LNCAP (cell line): ENCODE data around the gene HAND2.

ENCODE experiments used
- TF ChIP-seq, protein P1 (sequence below): fragments of 450-650 bp; IDR thresholded peaks from 2 replicates; pipeline ENCODE4 v1.5.1; 2017; ENCODE audit warnings: mild to moderate bottlenecking

The HAND2 gene

DNA sequence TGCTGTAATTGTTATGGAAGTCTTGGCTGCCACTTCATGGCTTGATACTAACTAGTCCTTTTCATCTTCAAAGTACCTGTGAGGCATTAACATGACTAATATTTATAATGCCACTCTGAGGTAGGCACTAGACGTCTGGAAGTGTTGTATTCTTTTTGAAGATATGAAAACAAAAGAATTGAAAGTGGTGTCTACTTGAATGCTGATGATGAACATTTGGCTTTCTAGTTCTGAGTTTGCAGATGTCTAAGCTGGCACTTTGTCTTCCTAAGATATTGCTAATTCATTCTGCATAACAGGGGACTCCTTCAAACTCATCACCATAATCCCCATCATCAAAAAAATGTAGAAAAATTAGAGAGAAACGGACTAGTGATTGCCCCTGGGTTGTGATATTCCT, 41.6 kb upstream of the HAND2 start:
- TF ChIP-seq, protein P1, sequence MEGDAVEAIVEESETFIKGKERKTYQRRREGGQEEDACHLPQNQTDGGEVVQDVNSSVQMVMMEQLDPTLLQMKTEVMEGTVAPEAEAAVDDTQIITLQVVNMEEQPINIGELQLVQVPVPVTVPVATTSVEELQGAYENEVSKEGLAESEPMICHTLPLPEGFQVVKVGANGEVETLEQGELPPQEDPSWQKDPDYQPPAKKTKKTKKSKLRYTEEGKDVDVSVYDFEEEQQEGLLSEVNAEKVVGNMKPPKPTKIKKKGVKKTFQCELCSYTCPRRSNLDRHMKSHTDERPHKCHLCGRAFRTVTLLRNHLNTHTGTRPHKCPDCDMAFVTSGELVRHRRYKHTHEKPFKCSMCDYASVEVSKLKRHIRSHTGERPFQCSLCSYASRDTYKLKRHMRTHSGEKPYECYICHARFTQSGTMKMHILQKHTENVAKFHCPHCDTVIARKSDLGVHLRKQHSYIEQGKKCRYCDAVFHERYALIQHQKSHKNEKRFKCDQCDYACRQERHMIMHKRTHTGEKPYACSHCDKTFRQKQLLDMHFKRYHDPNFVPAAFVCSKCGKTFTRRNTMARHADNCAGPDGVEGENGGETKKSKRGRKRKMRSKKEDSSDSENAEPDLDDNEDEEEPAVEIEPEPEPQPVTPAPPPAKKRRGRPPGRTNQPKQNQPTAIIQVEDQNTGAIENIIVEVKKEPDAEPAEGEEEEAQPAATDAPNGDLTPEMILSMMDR = no peak

DNA sequence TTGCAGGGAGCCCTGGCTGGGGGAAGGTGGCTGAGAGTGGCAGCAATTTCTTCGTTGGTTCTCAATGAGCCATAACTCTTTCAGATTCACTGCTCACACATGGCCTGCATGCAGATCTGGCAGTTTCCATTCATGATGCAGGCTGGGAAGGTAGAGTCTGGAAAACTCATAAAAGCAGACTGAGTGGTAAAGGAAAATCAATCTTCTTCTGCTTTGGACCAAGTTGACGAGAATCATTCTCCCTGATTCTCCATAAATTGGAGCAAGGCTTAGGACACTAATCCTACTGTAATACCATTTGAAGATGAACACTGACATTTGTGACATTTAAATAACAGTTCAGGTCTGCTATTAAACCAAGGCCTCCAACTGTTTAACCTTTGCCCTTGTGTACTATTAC, 35.3 kb upstream of the HAND2 start:
- TF ChIP-seq, protein P1 = no peak

DNA sequence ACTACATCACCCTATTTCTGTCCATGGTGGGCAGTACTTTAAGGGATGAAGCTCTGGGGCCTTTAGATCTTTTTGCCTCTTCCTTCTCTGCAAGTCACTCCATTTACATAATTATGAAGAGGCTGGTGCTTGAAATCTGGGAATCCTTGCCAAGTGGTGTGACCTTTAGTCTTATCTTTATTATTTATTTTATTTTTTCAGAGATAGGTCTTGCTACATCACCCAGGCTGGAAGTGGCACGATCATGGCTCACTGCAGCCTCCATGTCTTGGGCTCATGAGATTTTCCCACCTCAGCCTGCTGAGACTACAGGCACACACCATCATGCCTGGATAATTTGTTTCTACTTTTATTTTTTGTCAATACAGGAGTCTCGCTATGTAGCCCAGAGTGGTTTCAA, 34.4 kb upstream of the HAND2 start:
- TF ChIP-seq, protein P1 = no peak

DNA sequence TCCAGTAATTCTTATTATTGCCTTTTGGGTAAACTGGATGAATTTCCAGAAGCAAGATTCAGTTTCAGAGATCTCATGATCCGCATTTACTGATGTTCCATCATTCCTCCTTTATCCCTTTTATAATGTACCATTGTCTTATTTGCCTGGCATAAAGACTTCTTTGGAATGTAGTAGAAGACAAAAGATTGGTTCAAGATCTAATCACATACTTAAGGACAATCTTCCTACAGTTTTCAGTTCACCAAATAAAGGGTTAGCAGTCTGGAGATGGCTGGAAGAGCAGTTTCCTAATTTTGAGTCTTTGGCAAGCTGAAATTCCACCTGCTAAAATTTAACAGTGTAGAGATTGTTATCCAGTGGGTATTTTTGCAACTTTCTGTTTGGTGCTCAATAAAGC, 30.9 kb upstream of the HAND2 start:
- TF ChIP-seq, protein P1 = no peak

DNA sequence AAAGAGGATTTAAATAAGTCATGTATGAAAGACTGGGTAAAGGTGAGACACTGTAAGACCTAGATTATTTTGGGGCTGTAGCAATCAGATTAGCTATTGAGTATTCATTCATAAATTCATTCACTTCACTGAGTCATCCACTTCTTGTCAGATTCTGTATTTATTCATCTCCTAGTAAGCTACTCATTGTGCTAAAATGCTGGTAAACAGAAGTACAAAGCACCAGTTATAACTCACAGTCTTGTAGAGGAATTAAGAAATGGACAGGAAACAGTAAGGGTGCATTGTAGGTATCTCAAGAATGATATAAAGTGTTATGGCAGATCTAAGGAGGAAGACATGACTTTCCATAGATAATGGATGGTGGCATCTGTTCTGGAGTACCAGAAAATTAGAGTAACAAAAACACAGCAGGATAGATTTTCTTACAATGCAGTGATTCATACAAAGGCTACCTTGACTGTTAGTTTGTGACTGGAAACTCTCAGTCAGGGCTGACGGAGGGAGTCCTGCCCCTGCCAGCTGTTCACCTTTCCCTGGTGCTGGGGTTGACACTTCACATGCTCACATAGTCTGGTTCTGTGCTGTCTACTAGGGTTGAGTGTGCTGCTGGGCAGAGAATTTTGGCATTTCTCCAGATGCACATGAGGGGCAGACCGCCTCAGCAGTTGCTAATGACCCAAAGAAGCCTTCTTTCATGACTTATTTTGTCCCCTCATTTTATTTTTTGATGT, 26.5 kb upstream of the HAND2 start:
- TF ChIP-seq, protein P1 = no peak

DNA sequence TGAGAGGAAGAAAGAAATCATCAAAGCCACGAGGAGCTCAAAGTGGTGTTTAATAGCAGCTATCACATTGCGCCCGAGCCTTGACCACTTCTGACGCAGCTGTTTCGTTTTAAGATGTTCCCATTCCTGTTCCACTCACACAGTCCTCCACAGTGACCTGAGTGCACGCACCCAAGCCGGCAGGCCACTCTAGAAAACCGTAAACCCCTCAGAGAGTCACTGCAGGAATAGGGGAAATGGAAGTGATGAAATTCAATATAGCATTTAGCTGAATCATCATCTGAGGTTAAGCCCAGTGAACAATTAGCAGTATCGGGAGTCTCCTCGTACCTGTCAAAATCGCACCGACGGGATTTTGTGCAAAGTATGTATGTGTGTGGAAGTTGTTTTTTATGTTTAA, 17.9 kb upstream of the HAND2 start:
- TF ChIP-seq, protein P1 = no peak

DNA sequence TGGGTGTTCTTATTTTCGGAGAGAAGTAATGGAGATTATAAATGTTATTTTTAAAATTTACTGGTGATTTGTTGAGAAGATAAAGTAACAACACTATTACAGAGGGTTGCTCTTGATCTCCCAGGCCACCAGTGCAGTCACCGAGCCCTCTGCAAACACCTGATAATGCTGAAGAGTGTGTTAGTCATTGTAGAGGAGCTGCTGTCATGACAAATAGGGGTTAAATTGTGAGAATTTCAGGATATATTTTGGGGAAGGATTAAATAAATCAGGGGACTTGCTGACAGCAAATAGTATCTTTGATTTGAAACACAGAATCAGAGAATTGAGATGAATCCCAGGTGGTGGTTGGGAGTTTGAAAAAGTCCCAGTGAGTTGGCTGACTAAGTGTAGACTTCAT, 16.7 kb upstream of the HAND2 start:
- TF ChIP-seq, protein P1 = no peak

DNA sequence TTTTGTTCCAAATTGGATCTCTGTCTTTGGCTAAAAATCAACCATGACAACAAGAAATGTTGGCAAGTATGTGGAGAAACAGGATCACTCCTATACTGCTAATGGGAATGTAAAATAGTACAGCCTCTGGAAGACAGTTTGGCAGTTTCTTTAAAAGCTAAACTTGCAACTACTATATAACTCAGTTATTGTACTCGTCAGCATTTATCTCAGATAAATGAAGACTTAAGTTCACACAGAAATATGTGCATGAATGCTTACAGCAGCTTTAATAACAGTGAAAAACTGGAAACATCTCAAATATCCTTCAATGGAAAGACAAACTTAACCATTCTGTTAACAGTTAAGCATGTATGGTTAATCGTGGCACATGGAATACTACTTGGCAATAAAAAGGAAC, 15.4 kb upstream of the HAND2 start:
- TF ChIP-seq, protein P1 = no peak
